ENCODE results near the gene GRB14. TPM values are rescaled to one million over a fixed set of nuclear protein-coding genes. Genes with fewer than 3 reads are reported as not detected.

Gene GRB14
- total RNA-seq, 3 donors from 2014 or later (not counting 1 experiment from before 2014, with no cell fraction given), result not detected

DNA sequence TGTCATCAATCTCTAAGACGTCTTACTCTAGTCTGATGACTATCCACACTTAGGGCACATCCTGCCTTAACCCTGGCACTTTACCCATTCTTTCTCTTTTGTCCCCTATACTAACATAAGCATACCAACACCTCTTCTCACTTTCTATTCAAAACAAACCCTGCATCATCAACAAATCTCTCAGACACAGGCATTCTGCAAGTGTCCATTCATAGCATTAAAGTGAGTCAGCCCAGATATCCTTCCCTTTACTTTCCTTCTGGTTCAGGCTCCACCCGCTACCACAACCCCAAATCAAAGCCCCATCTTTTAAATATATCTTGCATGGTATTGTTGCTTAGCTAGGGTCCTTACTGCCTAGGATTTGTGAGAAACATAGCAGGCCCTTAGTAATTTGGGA, 3.8 kb downstream of the GRB14 start:
- Mint-ChIP-seq H3K27me3 (ENCODE audit: low read depth in 2 of 2) (peaks cover 14 to 28% of the 10 kb centered on the region in 2 donors), H3K4me1 (no peaks in the 10 kb centered on the region), H3K27ac (no peak overlapping the region), H3K36me3 (no peaks in the 10 kb centered on the region), H3K9me3 (no peaks in the 10 kb centered on the region), H3K4me3 (no peak overlapping the region)
- TF ChIP-seq, protein P1, sequence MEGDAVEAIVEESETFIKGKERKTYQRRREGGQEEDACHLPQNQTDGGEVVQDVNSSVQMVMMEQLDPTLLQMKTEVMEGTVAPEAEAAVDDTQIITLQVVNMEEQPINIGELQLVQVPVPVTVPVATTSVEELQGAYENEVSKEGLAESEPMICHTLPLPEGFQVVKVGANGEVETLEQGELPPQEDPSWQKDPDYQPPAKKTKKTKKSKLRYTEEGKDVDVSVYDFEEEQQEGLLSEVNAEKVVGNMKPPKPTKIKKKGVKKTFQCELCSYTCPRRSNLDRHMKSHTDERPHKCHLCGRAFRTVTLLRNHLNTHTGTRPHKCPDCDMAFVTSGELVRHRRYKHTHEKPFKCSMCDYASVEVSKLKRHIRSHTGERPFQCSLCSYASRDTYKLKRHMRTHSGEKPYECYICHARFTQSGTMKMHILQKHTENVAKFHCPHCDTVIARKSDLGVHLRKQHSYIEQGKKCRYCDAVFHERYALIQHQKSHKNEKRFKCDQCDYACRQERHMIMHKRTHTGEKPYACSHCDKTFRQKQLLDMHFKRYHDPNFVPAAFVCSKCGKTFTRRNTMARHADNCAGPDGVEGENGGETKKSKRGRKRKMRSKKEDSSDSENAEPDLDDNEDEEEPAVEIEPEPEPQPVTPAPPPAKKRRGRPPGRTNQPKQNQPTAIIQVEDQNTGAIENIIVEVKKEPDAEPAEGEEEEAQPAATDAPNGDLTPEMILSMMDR (IDR thresholded peaks at IDR 0.05), result no peak
- H3K27me3 ChIP-seq (ENCODE audit: control insufficient read depth, insufficient read depth, low read length), result peaks cover 9% of the 10 kb centered on the region
- ATAC-seq, result no peak
- DNase-seq, result no peak
- no peaks in the 10 kb centered on the region for H3K4me1 ChIP-seq (ENCODE audit: control insufficient read depth, insufficient read depth, low read length)
- no peaks in the 10 kb centered on the region for H3K36me3 ChIP-seq (ENCODE audit: control insufficient read depth, insufficient read depth, low read length)
- H3K4me3 ChIP-seq (ENCODE audit: low read length), result no peak overlapping the region
- no peak overlapping the region for H3K27ac ChIP-seq (ENCODE audit: low read length)
- H3K9me3 ChIP-seq (ENCODE audit: control insufficient read depth, insufficient read depth, low read length), result no peaks in the 10 kb centered on the region
- intact Hi-C loops (cut with micrococcal nuclease), result no loop called here
- 59% methylated on average over 1 of the region's 2 CpGs for WGBS (ENCODE audit: insufficient coverage)

GRCh38 chr2:164613321-164613982, 7.8 kb downstream of the GRB14 start:
- WGBS (ENCODE audit: insufficient coverage), result 93% methylated on average over 1 of the region's 1 CpG
- no peaks in the 10 kb centered on the region for H3K27me3 ChIP-seq (ENCODE audit: control insufficient read depth, insufficient read depth, low read length)
- Mint-ChIP-seq H3K9me3 (no peaks in the 10 kb centered on the region), H3K4me1 (no peaks in the 10 kb centered on the region), H3K27me3 (ENCODE audit: low read depth in 2 of 2) (peaks cover 0 to 3% of the 10 kb centered on the region in 2 donors), H3K27ac (no peak overlapping the region), H3K36me3 (no peaks in the 10 kb centered on the region), H3K4me3 (no peak overlapping the region)
- DNase-seq, result no peak
- no peaks in the 10 kb centered on the region for H3K9me3 ChIP-seq (ENCODE audit: control insufficient read depth, insufficient read depth, low read length)
- no peak for ATAC-seq
- no peaks in the 10 kb centered on the region for H3K4me1 ChIP-seq (ENCODE audit: control insufficient read depth, insufficient read depth, low read length)
- intact Hi-C loops (cut with micrococcal nuclease), result no loop called here
- H3K4me3 ChIP-seq (ENCODE audit: low read length), result no peak overlapping the region
- no peak overlapping the region for H3K27ac ChIP-seq (ENCODE audit: low read length)
- no peaks in the 10 kb centered on the region for H3K36me3 ChIP-seq (ENCODE audit: control insufficient read depth, insufficient read depth, low read length)
- TF ChIP-seq, protein P1 (IDR thresholded peaks at IDR 0.05), result no peak

- intact Hi-C loops (cut with micrococcal nuclease), result no loop called here
- H3K36me3 Mint-ChIP-seq, result no peaks in the 10 kb centered on the region
- Histone ChIP-seq H3K27me3 (ENCODE audit: control insufficient read depth, insufficient read depth, low read length) (no peaks in the 10 kb centered on the region), H3K4me1 (ENCODE audit: control insufficient read depth, insufficient read depth, low read length) (no peaks in the 10 kb centered on the region), H3K4me3 (ENCODE audit: low read length) (no peak overlapping the region), H3K27ac (ENCODE audit: low read length) (no peak overlapping the region), H3K9me3 (ENCODE audit: control insufficient read depth, insufficient read depth, low read length) (no peaks in the 10 kb centered on the region), H3K36me3 (ENCODE audit: control insufficient read depth, insufficient read depth, low read length) (no peaks in the 10 kb centered on the region)
- H3K9me3 Mint-ChIP-seq, result peaks cover 0 to 3% of the 10 kb centered on the region in 2 donors
- WGBS (ENCODE audit: insufficient coverage), result 100% methylated on average over 1 of the region's 1 CpG
- no peak for DNase-seq
- no peaks in the 10 kb centered on the region for H3K4me1 Mint-ChIP-seq
- H3K27me3 Mint-ChIP-seq (ENCODE audit: low read depth in 2 of 2), result no peaks in the 10 kb centered on the region
- H3K27ac Mint-ChIP-seq, result no peak overlapping the region
- ATAC-seq, result no peak
- TF ChIP-seq, protein P1 (IDR thresholded peaks at IDR 0.05), result no peak
- no peak overlapping the region for H3K4me3 Mint-ChIP-seq
These were observed 11.5 kb downstream of the GRB14 start for GRCh38 chr2:164609790-164610189.

DNA sequence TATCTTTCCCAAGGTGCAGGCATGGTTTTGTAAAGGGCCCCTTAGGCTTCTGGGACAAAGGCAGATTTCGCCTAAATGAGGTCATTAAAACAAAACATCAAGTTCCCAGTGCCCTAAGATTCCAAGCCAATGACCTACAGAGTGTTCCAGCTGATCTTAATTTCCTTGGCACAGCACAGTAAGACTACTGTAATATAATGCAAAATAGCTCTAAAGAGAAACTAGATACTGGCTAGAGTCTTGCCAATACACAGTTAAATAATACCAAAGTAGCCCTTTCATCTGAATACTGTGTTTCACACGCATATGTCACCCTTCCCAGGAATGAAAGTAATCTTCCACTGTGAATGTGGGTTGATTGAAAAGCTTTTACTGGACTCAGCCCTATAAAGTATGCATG, 14.7 kb downstream of the GRB14 start:
- ATAC-seq (no peak), DNase-seq (no peak)
- Histone ChIP-seq H3K27me3 (ENCODE audit: control insufficient read depth, insufficient read depth, low read length) (no peaks in the 10 kb centered on the region), H3K4me1 (ENCODE audit: control insufficient read depth, insufficient read depth, low read length) (no peaks in the 10 kb centered on the region), H3K9me3 (ENCODE audit: control insufficient read depth, insufficient read depth, low read length) (no peaks in the 10 kb centered on the region), H3K27ac (ENCODE audit: low read length) (no peak overlapping the region), H3K4me3 (ENCODE audit: low read length) (no peak overlapping the region), H3K36me3 (ENCODE audit: control insufficient read depth, insufficient read depth, low read length) (no peaks in the 10 kb centered on the region)
- intact Hi-C loops (cut with micrococcal nuclease), result no loop called here
- TF ChIP-seq, protein P1 (IDR thresholded peaks at IDR 0.05), result no peak
- Mint-ChIP-seq H3K4me1 (no peaks in the 10 kb centered on the region), H3K9me3 (peaks cover 0 to 3% of the 10 kb centered on the region in 2 donors), H3K36me3 (no peaks in the 10 kb centered on the region), H3K27me3 (ENCODE audit: low read depth in 2 of 2) (no peaks in the 10 kb centered on the region), H3K4me3 (no peak overlapping the region), H3K27ac (no peak overlapping the region)
- WGBS (ENCODE audit: insufficient coverage), result 69% methylated on average over 1 of the region's 2 CpGs
